Thymus (tissue), 14 donors: Measurements from ENCODE around the gene CCR4. TPM values are rescaled to one million over a fixed set of nuclear protein-coding genes. Genes with fewer than 3 reads are reported as not detected.
"Not testable (repeated sequence)": the region's sequence is repeated elsewhere in the genome, so short reads cannot be mapped to it uniquely, and the experiment has no call there.

Experiments
- DNase-seq, 9 donors: peaks; one replicate each; pipeline ENCODE4 v3.0.0-alpha.2; 2013; ENCODE audit warnings: low spot score in 9 of 9, low read depth in 6 of 9, missing footprints in 1 of 9
- H3K27ac ChIP-seq, 2 donors: one replicate each; pipeline ENCODE4 v1.5.1; 2013; ENCODE audit warnings: control low read depth in 1 of 2, low read depth in 1 of 2, low read length in 1 of 2, mild to moderate bottlenecking in 1 of 2, moderate library complexity in 1 of 2
- H3K27me3 ChIP-seq, 2 donors: one replicate each; pipeline ENCODE4 v1.5.1; 2013; ENCODE audit warnings: low read length in 1 of 2; ENCODE audit not compliant: control insufficient read depth in 2 of 2, insufficient read depth in 1 of 2
- H3K36me3 ChIP-seq, 2 donors: one replicate each; pipeline ENCODE4 v1.5.1; 2013; ENCODE audit warnings: low read length in 1 of 2, mild to moderate bottlenecking in 1 of 2, moderate library complexity in 1 of 2; ENCODE audit not compliant: control insufficient read depth in 2 of 2, insufficient read depth in 2 of 2
- H3K4me1 ChIP-seq, 2 donors: one replicate each; pipeline ENCODE4 v1.5.1; 2013; ENCODE audit warnings: low read length in 2 of 2; ENCODE audit not compliant: control insufficient read depth in 2 of 2, insufficient read depth in 2 of 2
- H3K4me3 ChIP-seq, 2 donors: one replicate each; pipeline ENCODE4 v1.5.1; 2013; ENCODE audit warnings: low read length in 2 of 2, control low read depth in 1 of 2, mild to moderate bottlenecking in 1 of 2
- H3K9me3 ChIP-seq, 2 donors: one replicate each; pipeline ENCODE4 v1.5.1; 2013; ENCODE audit warnings: low read length in 1 of 2, mild to moderate bottlenecking in 1 of 2; ENCODE audit not compliant: control insufficient read depth in 2 of 2, insufficient read depth in 1 of 2
- WGBS: extraction: QIAGEN DNeasy Blood & Tissue Kit; methylation state at CpG from one replicate; pipeline ENCODE4 v1.1.7; 2013; 5-methylcytosine and 5-hydroxymethylcytosine counted together
- long read RNA-seq, 10 donors: transcript quantifications; one replicate each; lab custom pipeline, GENCODE V29; 2026
- polyA plus RNA-seq: library from polyadenylated mRNA; stranded (reverse); fragments of 200-250 nt; gene quantifications from one replicate; pipeline ENCODE4 v1.2.3, GENCODE V29; 2013
- total RNA-seq: library from RNA; stranded (reverse); fragments of 120-200 nt; gene quantifications from one replicate; pipeline ENCODE4 v1.2.4, GENCODE V29; 2013
- donor health status: healthy.

The CCR4 gene
- total RNA-seq (32.8 TPM), polyA plus RNA-seq (27.9 TPM)
- long read RNA-seq, donor 1, partial matches to known transcripts: 0 of 2 reads
- long read RNA-seq, donor 1, other reads (novel, unspliced or antisense): 0 of 2 reads
- long read RNA-seq, donor 2, transcript CCR4-201 (2 exons, 3,095 nt): major isoform, 11 of 11 reads
- long read RNA-seq, donor 2, partial matches to known transcripts: 0 of 11 reads
- long read RNA-seq, donor 2, other reads (novel, unspliced or antisense): 0 of 11 reads
- long read RNA-seq, donor 3, transcript CCR4-201 (2 exons, 3,095 nt): major isoform, 13 of 13 reads
- long read RNA-seq, donor 3, partial matches to known transcripts: 0 of 13 reads
- long read RNA-seq, donor 3, other reads (novel, unspliced or antisense): 0 of 13 reads
- long read RNA-seq, donor 4, transcript CCR4-201 (2 exons, 3,095 nt): major isoform, 14 of 14 reads
- long read RNA-seq, donor 4, partial matches to known transcripts: 0 of 14 reads
- long read RNA-seq, donor 4, other reads (novel, unspliced or antisense): 0 of 14 reads
- long read RNA-seq, donor 5, transcript CCR4-201 (2 exons, 3,095 nt): major isoform, 29 of 34 reads
- long read RNA-seq, donor 5, partial matches to known transcripts: 0 of 34 reads
- long read RNA-seq, donor 5, other reads (novel, unspliced or antisense): 5 of 34 reads
- long read RNA-seq, donor 6, transcript CCR4-201 (2 exons, 3,095 nt): major isoform, 6 of 6 reads
- long read RNA-seq, donor 6, partial matches to known transcripts: 0 of 6 reads
- long read RNA-seq, donor 6, other reads (novel, unspliced or antisense): 0 of 6 reads
- long read RNA-seq, donor 7, transcript CCR4-201 (2 exons, 3,095 nt): major isoform, 10 of 10 reads
- long read RNA-seq, donor 7, partial matches to known transcripts: 0 of 10 reads
- long read RNA-seq, donor 7, other reads (novel, unspliced or antisense): 0 of 10 reads
- long read RNA-seq, donor 8, transcript CCR4-201 (2 exons, 3,095 nt): major isoform, 5 of 5 reads
- long read RNA-seq, donor 8, partial matches to known transcripts: 0 of 5 reads
- long read RNA-seq, donor 8, other reads (novel, unspliced or antisense): 0 of 5 reads
- long read RNA-seq, donor 9, partial matches to known transcripts: 5 of 8 reads
- long read RNA-seq, donor 9, other reads (novel, unspliced or antisense): 0 of 8 reads
- long read RNA-seq, donor 10, transcript CCR4-201 (2 exons, 3,095 nt): major isoform, 10 of 18 reads
- long read RNA-seq, donor 10, partial matches to known transcripts: 8 of 18 reads
- long read RNA-seq, donor 10, other reads (novel, unspliced or antisense): 0 of 18 reads

- Histone ChIP-seq H3K9me3 (no peaks in the 10 kb centered on the region), H3K36me3 (no peaks in the 10 kb centered on the region), H3K4me1 (peaks cover 6 to 23% of the 10 kb centered on the region in 2 donors), H3K27ac (peak within 1 kb of the TSS; percentile 63 to 81), H3K27me3 (no peaks in the 10 kb centered on the region), H3K4me3 (peak within 1 kb of the TSS; percentile 28 to 39)
- WGBS: 18% methylated on average over 9 of the region's 9 CpGs
- peak in 5 of 9 donors; percentile 51 to 82 (median 57) for DNase-seq
Observed at GRCh38 chr3:32951410-32951811, at the start of gene CCR4. CCR4 (plus strand) TSS chr3:32951644; CDS start chr3:32953423, 1,779 bp downstream.

- H3K27ac ChIP-seq, H3K36me3 ChIP-seq: not testable (repeated sequence)
Observed at GRCh38 chr3:32902887-32903371, 48.5 kb upstream of the CCR4 start.

GRCh38 chr3:32903953-32904352 lies 47.5 kb upstream of the CCR4 start:
- Histone ChIP-seq H3K27ac (no peak overlapping the region), H3K4me3 (no peak overlapping the region), H3K9me3 (no peaks in the 10 kb centered on the region), H3K36me3 (no peaks in the 10 kb centered on the region), H3K27me3 (no peaks in the 10 kb centered on the region), H3K4me1 (no peaks in the 10 kb centered on the region)
- DNase-seq: no peak
- 93% methylated on average over 10 of the region's 10 CpGs for WGBS

More at GRCh38 chr3:32902887-32903371, 48.5 kb upstream of the CCR4 start:
- peak in 2 of 9 donors; percentile 19 to 39 for DNase-seq
- not testable (repeated sequence) for H3K9me3 ChIP-seq, H3K4me1 ChIP-seq, H3K27me3 ChIP-seq
- peak overlapping the region in 1 of 2 donors; percentile 23 for H3K4me3 ChIP-seq
- WGBS: 35% methylated on average over 31 of the region's 31 CpGs

- no peaks in the 10 kb centered on the region for H3K4me1 ChIP-seq
- 98% methylated on average over 3 of the region's 3 CpGs for WGBS
- H3K36me3 ChIP-seq: no peaks in the 10 kb centered on the region
- H3K9me3 ChIP-seq: no peaks in the 10 kb centered on the region
- no peak overlapping the region for H3K4me3 ChIP-seq
- H3K27ac ChIP-seq: no peak overlapping the region
- H3K27me3 ChIP-seq: no peaks in the 10 kb centered on the region
- DNase-seq: no peak
Observed at GRCh38 chr3:32909999-32910398, 41.4 kb upstream of the CCR4 start.

DNA sequence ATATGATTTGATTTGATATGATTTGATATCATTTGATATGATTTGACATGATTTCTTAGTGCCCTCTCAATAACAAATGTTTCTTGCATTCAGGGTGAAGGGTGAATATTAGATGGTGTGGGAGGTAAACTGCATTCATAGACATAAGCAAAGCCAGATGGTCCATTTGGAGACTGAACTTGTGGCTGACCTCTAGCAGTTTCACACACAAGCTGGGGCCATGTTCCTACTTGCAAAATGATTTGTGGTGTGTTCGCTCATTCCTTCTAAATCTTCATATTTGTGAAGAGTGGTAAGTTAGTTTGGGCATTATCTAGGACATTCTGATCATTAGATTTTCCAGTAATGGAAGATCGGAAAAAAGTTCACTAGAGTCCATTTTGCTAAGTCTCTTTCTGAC lies 40.5 kb upstream of the CCR4 start:
- Histone ChIP-seq H3K4me1 (no peaks in the 10 kb centered on the region), H3K4me3 (no peak overlapping the region), H3K27ac (no peak overlapping the region), H3K27me3 (no peaks in the 10 kb centered on the region), H3K9me3 (peaks cover 0 to 3% of the 10 kb centered on the region in 2 donors), H3K36me3 (no peaks in the 10 kb centered on the region)
- no peak for DNase-seq
- WGBS: 96% methylated on average over 2 of the region's 2 CpGs

GRCh38 chr3:32912046-32912445 lies 39.4 kb upstream of the CCR4 start:
- H3K4me1 ChIP-seq: no peaks in the 10 kb centered on the region
- DNase-seq: no peak
- no peaks in the 10 kb centered on the region for H3K27me3 ChIP-seq
- H3K9me3 ChIP-seq: peaks cover 0 to 9% of the 10 kb centered on the region in 2 donors
- H3K4me3 ChIP-seq: no peak overlapping the region
- H3K27ac ChIP-seq: no peak overlapping the region
- WGBS: 94% methylated on average over 1 of the region's 1 CpG
- H3K36me3 ChIP-seq: no peaks in the 10 kb centered on the region

GRCh38 chr3:32913790-32914446 lies 37.5 kb upstream of the CCR4 start:
- no peak for DNase-seq
- Histone ChIP-seq H3K4me1 (no peaks in the 10 kb centered on the region), H3K4me3 (no peak overlapping the region), H3K27ac (no peak overlapping the region), H3K9me3 (peaks cover 0 to 24% of the 10 kb centered on the region in 2 donors), H3K27me3 (no peaks in the 10 kb centered on the region), H3K36me3 (no peaks in the 10 kb centered on the region)
- 90% methylated on average over 7 of the region's 7 CpGs for WGBS

- Histone ChIP-seq H3K4me3 (no peak overlapping the region), H3K27me3 (no peaks in the 10 kb centered on the region), H3K36me3 (no peaks in the 10 kb centered on the region), H3K4me1 (no peaks in the 10 kb centered on the region), H3K27ac (no peak overlapping the region), H3K9me3 (peaks cover 0 to 24% of the 10 kb centered on the region in 2 donors)
- no peak for DNase-seq
- WGBS: 96% methylated on average over 2 of the region's 2 CpGs
Observed at GRCh38 chr3:32919920-32920319, 31.5 kb upstream of the CCR4 start.
